22Rv1 (cell line): Measurements from ENCODE around the gene SMAP2.
"Not testable (repeated sequence)": the region's sequence is repeated elsewhere in the genome, so short reads cannot be mapped to it uniquely, and the experiment has no call there.

Source experiments
- ZFX ChIP-seq: fragments of 450-650 bp; IDR thresholded peaks from 2 replicates; pipeline ENCODE4 v1.6.1; 2017; ENCODE audit warnings: antibody characterized with exemption, borderline replicate concordance
- TF ChIP-seq, protein P1 (sequence below): fragments of 450-650 bp; IDR thresholded peaks from 2 replicates; pipeline ENCODE4 v1.5.1; 2017; ENCODE audit warnings: mild to moderate bottlenecking

DNA sequence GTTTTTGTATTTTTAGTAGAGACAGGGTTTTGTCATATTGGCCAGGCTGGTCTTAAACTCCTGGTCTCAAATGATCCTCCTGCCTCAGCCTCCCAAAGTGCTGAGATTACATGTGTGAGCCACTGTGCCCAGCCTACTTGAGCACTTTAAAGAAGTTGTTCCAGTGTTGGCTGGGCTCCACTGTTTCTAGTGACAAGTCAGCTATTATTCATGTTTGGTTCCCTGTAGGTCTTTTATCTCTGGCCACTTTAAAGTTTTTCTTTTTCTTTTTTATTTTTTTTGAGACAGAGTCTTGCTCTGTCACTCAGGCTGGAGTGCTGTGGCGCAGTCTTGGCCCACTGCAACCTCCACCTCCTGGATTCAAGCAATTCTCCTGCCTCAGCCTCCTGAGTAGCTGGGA lies 42.1 kb upstream of the SMAP2 start:
- TF ChIP-seq, protein P1, sequence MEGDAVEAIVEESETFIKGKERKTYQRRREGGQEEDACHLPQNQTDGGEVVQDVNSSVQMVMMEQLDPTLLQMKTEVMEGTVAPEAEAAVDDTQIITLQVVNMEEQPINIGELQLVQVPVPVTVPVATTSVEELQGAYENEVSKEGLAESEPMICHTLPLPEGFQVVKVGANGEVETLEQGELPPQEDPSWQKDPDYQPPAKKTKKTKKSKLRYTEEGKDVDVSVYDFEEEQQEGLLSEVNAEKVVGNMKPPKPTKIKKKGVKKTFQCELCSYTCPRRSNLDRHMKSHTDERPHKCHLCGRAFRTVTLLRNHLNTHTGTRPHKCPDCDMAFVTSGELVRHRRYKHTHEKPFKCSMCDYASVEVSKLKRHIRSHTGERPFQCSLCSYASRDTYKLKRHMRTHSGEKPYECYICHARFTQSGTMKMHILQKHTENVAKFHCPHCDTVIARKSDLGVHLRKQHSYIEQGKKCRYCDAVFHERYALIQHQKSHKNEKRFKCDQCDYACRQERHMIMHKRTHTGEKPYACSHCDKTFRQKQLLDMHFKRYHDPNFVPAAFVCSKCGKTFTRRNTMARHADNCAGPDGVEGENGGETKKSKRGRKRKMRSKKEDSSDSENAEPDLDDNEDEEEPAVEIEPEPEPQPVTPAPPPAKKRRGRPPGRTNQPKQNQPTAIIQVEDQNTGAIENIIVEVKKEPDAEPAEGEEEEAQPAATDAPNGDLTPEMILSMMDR = not testable (repeated sequence)
- not testable (repeated sequence) for TF ChIP-seq ZFX
